GM19240 (cell line): ENCODE results near the gene LGR5.
"Not testable (repeated sequence)": the region's sequence is repeated elsewhere in the genome, so short reads cannot be mapped to it uniquely, and the experiment has no call there.

Experiments used
- DNase-seq: peaks from one replicate; pipeline ENCODE4 v3.0.0; 2011; ENCODE audit warnings: low spot score; ENCODE audit not compliant: insufficient read length

The LGR5 gene

DNA sequence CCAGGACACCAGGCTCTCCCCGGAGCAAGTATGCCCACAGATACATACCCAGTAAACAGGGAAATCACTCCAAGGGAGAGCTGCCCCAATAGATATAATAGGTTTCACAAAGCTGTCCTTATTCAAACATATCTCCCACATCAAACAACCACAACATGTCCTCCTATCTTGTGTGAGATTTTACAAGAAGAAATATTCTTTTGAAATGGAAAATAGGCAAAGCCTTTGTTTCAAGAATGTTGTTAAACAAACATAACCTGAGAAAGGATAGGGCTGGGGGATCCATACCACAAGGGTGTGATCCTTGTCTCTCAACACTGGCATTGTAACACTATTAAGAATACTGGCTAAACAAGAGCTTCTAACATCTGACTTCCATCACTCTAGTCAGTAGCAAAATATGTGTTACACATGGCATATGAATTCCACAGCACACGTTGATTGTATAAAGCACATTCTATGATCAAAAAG lies 32.9 kb downstream of the LGR5 start:
- DNase-seq: no peak

DNA sequence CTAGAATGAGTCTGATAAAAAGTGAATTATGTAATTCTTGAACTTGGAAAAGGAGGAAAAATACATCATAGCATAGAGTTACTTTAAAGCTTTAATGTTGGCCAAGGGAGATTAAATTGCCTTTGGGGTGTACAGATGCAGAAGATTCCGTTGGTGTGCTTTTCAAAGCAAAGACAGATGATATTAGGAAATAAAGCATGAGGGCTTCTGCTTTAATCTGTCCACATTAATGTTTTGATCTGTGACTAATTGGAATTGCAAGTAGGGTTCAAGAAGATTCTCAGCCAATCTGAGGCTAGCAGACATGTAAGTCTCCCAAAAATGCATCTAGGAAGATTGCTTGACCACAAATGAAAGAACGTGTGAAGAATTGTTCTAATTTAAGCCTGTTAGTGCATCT lies 35.2 kb downstream of the LGR5 start:
- DNase-seq: no peak

DNA sequence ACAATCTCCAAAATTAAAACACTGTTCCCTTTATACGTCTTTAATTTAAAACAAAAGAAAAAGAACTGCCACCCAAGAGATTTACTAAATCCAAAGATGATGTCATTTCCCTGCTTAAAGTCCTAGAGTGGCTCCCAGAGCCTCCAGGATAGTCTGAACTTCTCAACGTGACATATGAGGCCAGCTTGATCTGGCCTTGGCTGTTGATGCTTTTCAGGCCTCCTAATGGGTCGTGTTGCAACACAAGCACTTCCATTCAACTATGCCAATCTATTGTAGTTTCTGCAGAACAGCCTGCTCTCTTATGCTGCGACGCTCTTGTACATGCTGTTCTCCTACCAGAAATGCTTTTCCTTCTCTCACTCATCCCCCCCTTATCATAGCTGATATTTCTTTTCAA lies 35.7 kb downstream of the LGR5 start:
- DNase-seq: no peak

DNA sequence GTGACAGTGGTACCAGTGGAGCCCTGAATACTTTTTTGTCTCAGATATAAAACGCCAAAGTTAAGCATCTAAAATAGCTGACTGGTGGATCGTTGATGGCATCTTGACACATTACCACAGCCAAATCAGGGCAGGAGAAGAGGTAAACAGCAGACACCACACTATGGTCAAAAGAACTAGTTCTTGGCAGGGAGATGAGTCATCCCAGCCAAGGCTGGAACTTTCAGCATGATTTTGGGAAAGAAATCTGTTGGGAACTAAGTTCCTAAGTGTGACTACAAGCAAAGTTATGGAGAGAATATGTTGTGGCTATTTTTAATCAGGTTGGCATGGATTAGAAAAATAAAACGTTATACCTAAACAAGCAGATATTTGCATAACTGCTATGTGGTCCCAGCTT lies 36.9 kb downstream of the LGR5 start:
- no peak for DNase-seq

DNA sequence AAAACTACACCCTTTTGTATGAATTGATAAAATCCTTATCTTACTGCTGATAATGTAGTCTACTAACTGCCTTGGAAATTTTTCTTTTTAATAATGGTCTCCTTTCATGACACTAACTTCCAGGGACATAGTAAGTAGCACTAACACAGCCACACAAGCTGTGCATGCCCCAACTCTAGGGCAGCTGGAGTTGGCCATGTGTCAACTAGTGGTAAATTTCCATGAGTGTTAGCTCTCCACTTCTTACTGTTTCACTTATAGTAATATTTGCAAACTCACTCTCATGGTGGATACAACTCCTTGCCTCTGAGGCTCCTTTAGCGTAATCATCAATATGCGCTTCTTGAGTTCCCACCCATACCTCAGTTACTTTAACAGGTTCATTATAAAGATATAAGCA lies 38.0 kb downstream of the LGR5 start:
- no peak for DNase-seq

DNA sequence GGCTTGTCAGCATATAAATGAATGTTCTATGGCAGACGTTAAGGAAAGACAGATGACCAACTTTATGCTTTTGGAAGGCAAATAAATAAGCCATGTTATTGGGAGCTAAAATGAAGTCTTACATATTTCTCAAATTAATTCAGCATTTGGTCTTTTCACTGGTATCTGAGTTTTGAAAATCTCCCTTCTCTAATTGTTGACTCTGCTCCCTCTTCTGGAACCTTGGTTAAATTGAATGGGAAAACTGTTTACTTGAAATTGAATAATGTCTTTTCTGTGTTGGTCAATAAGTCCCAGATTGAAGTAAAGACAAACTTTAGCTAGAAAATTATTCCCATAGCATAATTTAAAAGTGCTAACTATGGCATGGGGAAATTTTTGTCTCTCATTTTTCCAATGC lies 38.7 kb downstream of the LGR5 start:
- DNase-seq: no peak

DNA sequence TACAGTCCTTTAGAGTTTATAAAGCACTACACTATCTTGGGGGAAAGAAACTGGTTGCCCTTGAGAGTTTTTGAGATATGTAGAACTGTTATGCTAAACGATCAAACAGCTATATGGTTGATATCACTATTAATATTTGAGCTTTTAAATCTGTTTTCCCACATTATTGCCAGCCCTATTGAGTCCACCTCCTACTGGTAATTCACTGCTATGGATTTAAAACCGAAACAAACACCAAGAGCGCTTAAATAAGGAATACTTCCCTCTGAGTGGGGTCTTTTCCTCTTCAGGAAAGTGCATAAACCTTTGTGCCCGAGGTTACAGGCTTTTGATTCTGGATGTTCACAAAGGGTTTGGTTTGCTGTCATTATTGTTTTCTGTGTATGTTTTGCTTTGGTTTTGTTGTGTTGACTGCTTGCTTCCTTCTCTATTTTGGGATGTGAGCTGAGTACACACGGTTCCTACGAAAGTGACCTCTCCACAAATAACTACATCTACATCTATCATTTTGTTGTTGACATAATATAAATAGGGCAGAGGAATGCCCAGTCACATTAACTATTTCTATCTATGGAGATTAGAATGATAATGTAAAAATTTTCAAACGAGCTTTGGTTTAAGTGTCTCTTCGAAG lies 44.8 kb downstream of the LGR5 start:
- no peak for DNase-seq

DNA sequence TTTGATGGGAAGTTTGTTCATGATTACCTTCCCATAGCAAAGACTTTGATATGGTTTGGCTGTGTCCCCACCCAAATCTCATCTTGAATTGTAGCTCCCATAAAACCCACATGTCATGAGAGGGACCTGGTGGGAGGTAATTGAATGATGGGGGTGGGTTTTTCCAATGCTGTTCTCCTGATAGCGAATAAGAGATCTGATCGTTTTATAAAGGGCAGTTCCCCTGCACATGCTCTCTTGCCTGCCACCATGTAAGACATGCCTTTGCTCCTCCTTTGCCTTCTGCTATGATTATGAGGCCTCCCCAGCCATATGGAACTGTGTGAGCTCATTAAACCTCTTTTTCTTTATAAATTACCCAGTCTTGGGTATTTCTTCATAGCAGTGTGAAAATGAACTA lies 51.2 kb downstream of the LGR5 start:
- not testable (repeated sequence) for DNase-seq

DNA sequence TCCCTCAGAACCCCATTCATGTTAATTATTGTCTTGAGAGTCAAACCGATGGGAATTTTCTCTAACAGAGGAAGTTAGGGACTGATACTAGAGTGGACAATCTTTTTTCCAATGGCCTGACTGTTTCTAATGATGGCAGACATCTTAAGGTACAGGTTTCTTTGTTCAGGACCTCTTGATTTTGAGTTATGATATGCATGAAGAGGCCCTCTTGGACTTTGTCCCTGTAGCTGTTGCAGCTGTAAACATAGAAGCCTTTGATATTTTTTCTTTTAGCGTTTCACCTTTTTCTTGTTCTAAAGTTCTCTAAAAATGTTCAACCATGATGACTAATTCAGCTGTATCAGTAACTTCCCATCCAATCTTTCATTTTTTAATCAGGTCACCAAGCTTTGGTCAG lies 53.0 kb downstream of the LGR5 start:
- DNase-seq: no peak

DNA sequence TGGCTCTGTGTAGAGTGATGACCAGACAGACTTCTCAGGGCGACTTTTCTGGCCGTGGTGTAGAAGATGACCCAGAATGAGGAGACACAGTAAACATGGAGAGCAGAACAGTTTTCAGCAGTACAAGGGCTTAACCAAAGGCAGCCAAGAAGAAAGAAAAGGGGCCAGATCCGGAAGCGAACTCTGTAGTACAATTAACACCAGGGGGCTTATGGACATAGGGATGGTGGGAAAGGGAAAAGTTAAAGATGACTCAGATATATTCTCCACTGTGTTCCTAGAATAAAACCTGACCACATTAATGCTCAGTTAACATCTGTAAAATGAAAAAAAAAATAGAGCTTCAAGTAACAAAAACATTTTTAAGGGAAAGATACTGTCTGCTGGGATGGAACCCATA lies 60.2 kb downstream of the LGR5 start:
- no peak for DNase-seq

DNA sequence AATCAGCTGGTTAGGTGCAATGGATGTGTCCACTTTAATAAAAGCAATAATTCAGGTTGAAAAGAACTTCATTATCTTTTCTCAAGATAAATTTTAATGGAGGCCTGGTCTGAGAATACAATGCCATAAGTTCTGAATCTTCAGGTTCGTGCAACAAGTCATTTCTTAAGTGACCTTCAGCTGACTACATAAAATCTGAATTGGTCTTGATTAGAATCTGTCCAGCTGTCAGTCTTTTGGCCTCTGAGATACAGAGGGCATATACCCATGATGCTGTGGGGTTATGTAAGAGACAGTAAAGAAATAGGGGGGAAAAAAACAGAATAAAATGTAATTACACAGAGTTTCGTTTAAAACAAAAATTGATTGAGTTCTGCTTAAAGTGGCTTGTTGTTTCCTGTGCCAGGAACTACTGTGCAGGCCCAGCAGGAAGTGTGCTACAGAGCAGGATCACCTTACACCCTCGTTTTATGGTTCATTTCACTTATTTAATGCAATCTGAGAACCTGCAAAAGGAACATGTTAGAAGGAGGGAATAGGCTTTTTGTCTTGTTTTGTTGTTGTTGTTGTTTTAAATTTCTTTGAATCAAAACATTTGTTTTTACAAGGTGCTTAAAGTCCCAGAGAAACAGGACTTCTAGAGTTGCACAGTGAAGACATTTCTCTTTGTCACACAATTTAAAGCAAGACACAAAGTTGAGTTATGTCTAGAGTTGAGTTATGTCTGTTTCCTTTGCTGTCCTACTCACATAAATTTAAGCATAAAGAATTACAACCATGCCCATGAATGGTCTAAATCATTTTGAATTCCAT lies 64.2 kb downstream of the LGR5 start:
- no peak for DNase-seq

DNA sequence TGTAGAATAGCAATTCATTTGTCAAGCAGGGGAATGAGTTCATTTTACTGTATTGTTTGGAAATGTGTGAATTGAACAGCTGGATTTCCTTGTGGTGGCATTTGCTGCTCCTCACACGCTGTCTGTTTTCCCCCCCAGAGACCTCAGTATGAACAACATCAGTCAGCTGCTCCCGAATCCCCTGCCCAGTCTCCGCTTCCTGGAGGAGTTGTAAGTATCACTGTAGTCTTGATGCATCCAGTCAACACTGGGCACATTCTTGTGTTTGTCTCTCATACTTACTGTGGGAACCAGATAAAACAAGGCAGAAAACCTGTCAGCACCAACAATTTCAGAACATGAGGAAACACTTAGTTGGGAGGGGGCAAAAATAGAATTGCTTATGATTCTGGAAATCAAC lies 64.9 kb downstream of the LGR5 start:
- DNase-seq: no peak

DNA sequence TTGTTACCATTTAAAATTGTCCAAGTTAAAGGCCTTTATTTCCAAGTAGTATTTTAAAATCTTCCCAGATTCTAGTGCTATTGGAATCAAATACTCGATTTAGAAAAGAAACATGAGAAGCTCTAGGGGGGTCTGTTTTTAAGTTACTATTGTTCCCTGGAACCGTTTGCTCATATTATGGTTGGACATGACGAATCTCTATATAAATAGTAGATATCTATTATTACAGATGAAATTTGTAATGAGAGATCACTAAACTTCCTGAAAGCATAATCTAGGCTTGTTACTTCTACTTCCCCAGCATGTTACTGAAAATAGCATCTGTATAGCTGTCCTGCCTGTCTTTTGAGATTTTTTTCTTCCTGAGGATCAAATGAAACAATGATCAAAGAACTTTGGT lies 70.1 kb downstream of the LGR5 start:
- DNase-seq: no peak

DNA sequence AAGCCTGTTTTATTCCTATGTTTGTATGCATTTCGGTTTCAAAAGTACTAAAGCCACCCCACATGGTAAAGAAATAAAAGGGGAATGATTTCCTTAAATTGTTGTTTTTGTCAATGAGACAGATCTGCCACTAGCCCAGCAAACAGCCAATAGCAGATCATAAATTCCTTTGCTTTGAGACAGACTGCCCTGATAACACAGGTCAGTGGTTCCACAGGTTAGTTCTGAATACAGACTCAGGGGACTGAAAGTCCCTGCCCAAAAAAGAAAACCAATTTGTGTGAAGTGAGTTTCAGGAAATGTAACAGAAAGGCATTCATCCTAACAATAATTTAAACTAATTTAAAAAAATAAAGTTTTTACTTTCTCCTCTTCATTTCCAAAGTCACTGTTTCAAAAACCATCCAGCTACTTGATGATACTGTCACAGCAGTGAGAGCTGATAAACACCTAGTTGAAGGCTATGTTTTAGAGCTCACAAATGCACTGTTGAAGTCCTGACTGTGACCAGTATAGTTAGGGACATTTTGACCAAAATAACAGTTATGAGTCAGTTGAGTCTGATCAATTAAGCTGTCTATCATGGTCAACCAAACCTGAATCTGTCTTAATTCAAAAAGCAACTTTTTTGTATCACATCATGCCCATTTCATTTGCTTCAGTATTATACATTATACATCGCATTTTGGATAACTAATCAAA lies 77.7 kb downstream of the LGR5 start:
- DNase-seq: no peak

DNA sequence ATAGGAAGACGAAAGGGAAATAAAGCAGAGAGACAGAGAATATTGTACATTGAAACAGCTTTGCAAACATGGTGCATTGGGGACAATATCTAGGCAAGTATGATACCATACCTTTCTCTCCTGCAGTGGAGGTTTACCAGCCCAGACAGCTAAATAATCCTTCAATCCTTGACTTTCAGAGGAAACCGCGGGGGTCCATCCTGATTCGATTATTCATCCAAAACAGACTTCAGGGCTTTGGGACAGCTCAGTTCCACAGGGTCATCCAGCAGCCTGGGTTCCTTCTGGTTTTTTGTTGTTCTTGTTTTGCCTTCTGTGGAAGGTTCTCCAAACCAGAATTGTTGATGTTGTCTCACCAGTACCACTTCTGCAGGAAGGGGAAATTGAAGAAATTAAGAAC lies 81.5 kb downstream of the LGR5 start:
- no peak for DNase-seq

DNA sequence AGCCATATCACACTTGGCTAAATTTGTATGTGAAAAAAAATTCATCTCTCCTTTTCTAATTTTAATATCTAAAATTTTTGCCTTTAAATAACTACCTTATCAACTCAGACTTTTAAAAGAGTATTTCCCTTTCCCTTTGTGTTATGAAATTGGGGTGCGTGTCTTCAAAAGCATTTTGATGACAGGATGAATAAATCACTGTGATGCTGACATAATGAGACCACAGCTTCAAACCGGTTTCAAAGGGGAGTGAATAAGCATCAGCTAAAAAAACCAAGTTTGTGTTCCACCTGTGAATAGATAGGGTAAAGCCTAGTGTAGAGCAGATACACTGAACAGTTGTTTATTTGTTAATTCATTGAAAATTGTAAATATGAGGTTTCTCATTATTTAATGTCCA lies 85.0 kb downstream of the LGR5 start:
- DNase-seq: no peak

DNA sequence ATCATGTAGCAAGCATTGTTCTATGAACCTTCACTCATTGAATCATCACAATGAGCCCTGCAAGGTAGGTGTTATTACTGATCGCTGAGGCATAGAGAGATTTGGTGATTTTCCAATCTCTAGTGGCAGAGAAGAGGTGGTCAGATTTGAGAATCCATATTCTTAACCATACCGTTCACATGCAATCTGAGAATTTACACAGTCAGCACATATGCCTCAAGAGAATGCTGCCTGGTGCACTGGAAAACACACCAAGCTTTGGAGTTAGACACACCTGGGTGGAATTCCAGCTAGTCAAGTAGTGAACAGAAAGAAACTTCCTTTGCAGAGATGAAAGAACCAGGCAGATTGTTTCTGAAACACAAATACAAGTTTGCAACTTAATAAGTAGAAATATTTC lies 94.1 kb downstream of the LGR5 start:
- no peak for DNase-seq

DNA sequence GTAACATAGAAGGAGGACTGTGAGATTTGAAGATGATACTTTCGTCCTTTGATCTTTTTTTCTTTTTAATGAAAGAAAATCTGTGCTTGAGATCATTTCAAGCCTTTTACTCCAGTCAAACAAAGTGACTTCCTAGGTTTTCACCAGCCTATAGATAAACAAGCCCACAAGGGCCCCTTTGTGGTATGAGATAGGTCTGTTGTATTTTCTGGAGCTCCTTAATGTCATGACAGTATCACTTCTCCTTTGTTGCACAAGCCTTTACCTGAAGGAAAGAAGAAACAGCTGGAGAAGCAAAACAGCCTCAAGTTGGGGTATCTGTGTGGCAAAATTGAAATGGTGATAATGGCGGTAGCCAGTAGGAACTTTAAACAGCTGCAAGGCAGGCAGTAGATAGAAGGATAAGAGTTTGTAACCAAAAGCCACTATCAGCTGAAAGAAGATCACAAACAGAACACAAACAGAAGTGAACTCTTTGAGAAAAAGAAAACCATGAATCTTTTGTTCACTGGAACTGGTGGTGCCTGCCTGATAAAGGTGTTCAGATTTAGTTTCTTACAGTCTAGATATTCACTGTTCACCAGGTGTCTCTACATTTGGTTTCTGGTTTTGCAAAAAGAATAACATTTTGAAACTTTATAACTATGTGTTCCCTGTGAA lies 96.8 kb downstream of the LGR5 start:
- no peak for DNase-seq

DNA sequence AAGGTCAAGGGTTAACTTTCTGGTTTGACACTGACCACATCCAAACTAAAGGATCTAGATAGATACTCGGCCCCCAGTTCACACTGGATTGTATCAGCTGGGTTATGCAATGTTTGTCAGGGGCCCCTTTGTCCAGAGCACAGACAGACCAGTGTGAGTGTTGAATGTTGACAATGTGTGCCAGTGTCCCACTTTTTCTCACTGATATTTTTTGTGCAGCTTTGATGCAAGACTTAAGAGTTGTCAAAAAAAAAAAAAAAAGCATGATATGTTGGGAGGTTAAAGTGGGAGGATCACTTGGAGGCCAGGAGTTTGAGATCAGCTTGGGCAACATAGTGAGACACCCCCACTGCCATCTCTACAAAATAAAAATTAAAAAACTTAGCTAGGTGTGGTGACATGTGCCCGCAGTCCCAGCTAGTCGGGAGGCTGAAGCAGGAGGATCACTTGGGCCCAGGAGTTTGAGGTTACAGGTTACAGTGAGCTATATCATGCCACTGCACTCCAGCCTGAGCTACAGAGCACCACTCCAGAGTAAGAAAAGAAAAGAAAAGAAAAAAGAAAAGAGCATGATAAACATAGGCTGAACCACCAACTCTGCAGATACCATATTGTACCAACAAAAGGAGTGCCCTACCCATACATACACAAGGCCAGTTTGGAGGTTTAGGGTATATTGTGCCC lies 97.5 kb downstream of the LGR5 start:
- no peak for DNase-seq

DNA sequence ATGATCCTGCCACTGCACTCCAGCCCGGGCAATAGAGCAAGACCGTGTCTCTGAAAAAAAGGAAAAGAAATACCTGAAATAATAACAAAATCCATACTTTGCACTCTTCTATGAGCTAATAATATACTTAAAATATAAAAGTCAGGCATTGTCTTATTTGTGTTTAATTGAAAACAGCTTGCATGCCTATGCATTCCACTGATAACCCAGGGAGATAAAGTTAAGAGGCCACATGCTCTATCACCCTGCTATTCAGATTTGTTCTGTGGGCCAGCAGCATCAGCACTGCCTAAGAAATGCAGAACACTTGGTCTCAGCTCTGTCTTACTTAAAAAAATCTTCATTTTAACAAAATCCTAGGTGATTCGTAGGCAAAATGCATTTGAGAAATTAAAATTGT lies 99.2 kb downstream of the LGR5 start:
- DNase-seq: no peak

DNA sequence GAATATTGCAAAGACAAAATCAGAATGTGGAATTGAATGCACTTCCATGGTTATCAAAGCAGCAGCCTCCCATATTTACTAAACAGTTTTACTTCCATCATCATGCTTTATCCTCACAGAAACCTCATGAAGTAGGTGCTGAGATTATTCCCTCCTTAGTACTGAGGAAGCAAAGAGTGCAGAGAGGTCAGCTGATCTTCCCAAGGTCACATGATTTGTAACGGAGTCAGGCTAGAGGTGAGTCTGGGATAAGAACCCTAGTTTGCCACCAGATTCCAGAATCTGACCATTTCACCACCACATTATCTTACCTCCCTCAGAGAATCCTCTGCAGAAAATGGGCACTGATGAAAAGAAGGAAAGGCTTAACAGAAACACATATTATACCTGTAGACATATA lies 102.0 kb downstream of the LGR5 start:
- no peak for DNase-seq
